Uterus (tissue), 4 donors: ENCODE results near the gene BRD9. TPM values are rescaled to one million over a fixed set of nuclear protein-coding genes. Genes with fewer than 3 reads are reported as not detected.
"Not testable (repeated sequence)": the region's sequence is repeated elsewhere in the genome, so short reads cannot be mapped to it uniquely, and the experiment has no call there.

Source experiments
- DNase-seq, 2 donors: peaks; one replicate each; pipeline ENCODE4 v3.0.0-alpha.2; 2019 to 2020
- H3K27ac ChIP-seq, 2 donors: fragments of 200-600 bp; sonication (generic); 1 replicate in 1 of 2; 2 replicates in 1 of 2; pipeline ENCODE4 v1.5.1; 2016 to 2018
- H3K27me3 ChIP-seq, 2 donors: fragments of 200-600 bp; sonication (generic); one replicate each; pipeline ENCODE4 v1.5.1; 2018 to 2019; ENCODE audit warnings: control low read depth in 1 of 2
- H3K36me3 ChIP-seq, 2 donors: fragments of 200-600 bp; sonication (generic); one replicate each; pipeline ENCODE4 v1.5.1; 2019; ENCODE audit warnings: control low read depth in 1 of 2
- H3K4me1 ChIP-seq, 2 donors: fragments of 200-600 bp; sonication (generic); one replicate each; pipeline ENCODE4 v1.5.1; 2018 to 2019; ENCODE audit warnings: control low read depth in 1 of 2
- H3K4me3 ChIP-seq, 2 donors: fragments of 200-600 bp; sonication (generic); 1 replicate in 1 of 2; 2 replicates in 1 of 2; pipeline ENCODE4 v1.5.1; 2018 to 2019; ENCODE audit warnings: mild to moderate bottlenecking in 1 of 2
- H3K9me3 ChIP-seq, 2 donors: fragments of 200-600 bp; sonication (generic); one replicate each; pipeline ENCODE4 v1.5.1; 2019; ENCODE audit warnings: control low read depth in 1 of 2
- CTCF ChIP-seq, 4 experiments: fragments of 200-600 bp in 2 of 4; fragments of 450-650 bp in 2 of 4; sonication (generic) in 2 of 4; IDR thresholded peaks; one replicate each; pipeline ENCODE4 v1.5.1; 2016 to 2019; ENCODE audit warnings: antibody characterized with exemption in 4 of 4, mild to moderate bottlenecking in 2 of 4, moderate library complexity in 1 of 4
- POLR2A ChIP-seq, 2 donors: fragments of 450-650 bp; IDR thresholded peaks; one replicate each; pipeline ENCODE4 v1.6.1; 2016; ENCODE audit warnings: antibody characterized with exemption in 2 of 2, mild to moderate bottlenecking in 1 of 2, moderate library complexity in 1 of 2
- intact Hi-C: fragments of 100-400 bp; cut with DNase I; formaldehyde crosslinking; loops from one replicate; pipeline ENCODE4 v1.15.1; 2023; ENCODE audit warnings: low total_unique reads
- total RNA-seq, 4 donors: library from RNA; depleted of rRNA in 3 of 4; stranded (reverse); fragments of >200 nt in 3 of 4; gene quantifications; one replicate each; pipeline versions ENCODE4 v1.1.0 to v1.2.4, GENCODE V29; 2014 to 2023
- donor health status: DM: yes; HTN: yes; CAD: no.

The BRD9 gene
- total RNA-seq, 4 donors from 2014 or later: 31.0 to 53.9 (median 44.2) TPM

GRCh38 chr5:931570-932145 lies 39.1 kb upstream of the BRD9 start:
- intact Hi-C loops: no loop called here
- Histone ChIP-seq H3K27me3 (no peaks in the 10 kb centered on the region), H3K27ac (no peak overlapping the region), H3K4me3 (no peak overlapping the region), H3K9me3 (no peaks in the 10 kb centered on the region), H3K36me3 (no peaks in the 10 kb centered on the region), H3K4me1 (peaks cover 0 to 4% of the 10 kb centered on the region in 2 donors)
- TF ChIP-seq POLR2A (IDR thresholded peaks at IDR 0.05) (no peak), CTCF (IDR thresholded peaks at IDR 0.05) (no peak)
- peak in 1 of 2 donors; percentile 4 for DNase-seq

GRCh38 chr5:930866-931265 lies 38.3 kb upstream of the BRD9 start:
- DNase-seq: no peak
- Histone ChIP-seq H3K4me3 (no peak overlapping the region), H3K4me1 (peaks cover 0 to 8% of the 10 kb centered on the region in 2 donors), H3K27ac (no peak overlapping the region), H3K27me3 (peaks cover 0 to 6% of the 10 kb centered on the region in 2 donors), H3K9me3 (no peaks in the 10 kb centered on the region), H3K36me3 (no peaks in the 10 kb centered on the region)
- TF ChIP-seq CTCF (IDR thresholded peaks at IDR 0.05) (no peak), POLR2A (IDR thresholded peaks at IDR 0.05) (no peak)
- intact Hi-C loops: no loop called here

GRCh38 chr5:929596-929995 lies 37.0 kb upstream of the BRD9 start:
- no peaks in the 10 kb centered on the region for H3K36me3 ChIP-seq
- intact Hi-C loops: no loop called here
- H3K27me3 ChIP-seq: peaks cover 0 to 8% of the 10 kb centered on the region in 2 donors
- TF ChIP-seq POLR2A (IDR thresholded peaks at IDR 0.05) (no peak), CTCF (IDR thresholded peaks at IDR 0.05) (no peak)
- H3K4me3 ChIP-seq: no peak overlapping the region
- H3K9me3 ChIP-seq: no peaks in the 10 kb centered on the region
- H3K4me1 ChIP-seq: peaks cover 0 to 8% of the 10 kb centered on the region in 2 donors
- H3K27ac ChIP-seq: no peak overlapping the region
- DNase-seq: no peak

- H3K4me3 ChIP-seq, DNase-seq, H3K27ac ChIP-seq, H3K36me3 ChIP-seq, H3K27me3 ChIP-seq, intact Hi-C loops, H3K9me3 ChIP-seq, H3K4me1 ChIP-seq: not testable (repeated sequence)
Observed at GRCh38 chr5:929182-929581, 36.6 kb upstream of the BRD9 start.

GRCh38 chr5:927172-928015 lies 34.8 kb upstream of the BRD9 start:
- DNase-seq: no peak
- peaks cover 0 to 8% of the 10 kb centered on the region in 2 donors for H3K27me3 ChIP-seq
- no peaks in the 10 kb centered on the region for H3K9me3 ChIP-seq
- intact Hi-C loops: no loop called here
- H3K4me1 ChIP-seq: peaks cover 0 to 8% of the 10 kb centered on the region in 2 donors
- TF ChIP-seq POLR2A (IDR thresholded peaks at IDR 0.05) (no peak), CTCF (IDR thresholded peaks at IDR 0.05) (no peak)
- no peak overlapping the region for H3K4me3 ChIP-seq
- H3K36me3 ChIP-seq: no peaks in the 10 kb centered on the region
- H3K27ac ChIP-seq: no peak overlapping the region
